Globus pallidus (tissue), 1 donor: ENCODE results near the gene PEA15.

Experiments used
- DNase-seq: peaks from one replicate; pipeline ENCODE4 v3.0.0-alpha.2; 2015; ENCODE audit warnings: low spot score

The PEA15 gene

DNA sequence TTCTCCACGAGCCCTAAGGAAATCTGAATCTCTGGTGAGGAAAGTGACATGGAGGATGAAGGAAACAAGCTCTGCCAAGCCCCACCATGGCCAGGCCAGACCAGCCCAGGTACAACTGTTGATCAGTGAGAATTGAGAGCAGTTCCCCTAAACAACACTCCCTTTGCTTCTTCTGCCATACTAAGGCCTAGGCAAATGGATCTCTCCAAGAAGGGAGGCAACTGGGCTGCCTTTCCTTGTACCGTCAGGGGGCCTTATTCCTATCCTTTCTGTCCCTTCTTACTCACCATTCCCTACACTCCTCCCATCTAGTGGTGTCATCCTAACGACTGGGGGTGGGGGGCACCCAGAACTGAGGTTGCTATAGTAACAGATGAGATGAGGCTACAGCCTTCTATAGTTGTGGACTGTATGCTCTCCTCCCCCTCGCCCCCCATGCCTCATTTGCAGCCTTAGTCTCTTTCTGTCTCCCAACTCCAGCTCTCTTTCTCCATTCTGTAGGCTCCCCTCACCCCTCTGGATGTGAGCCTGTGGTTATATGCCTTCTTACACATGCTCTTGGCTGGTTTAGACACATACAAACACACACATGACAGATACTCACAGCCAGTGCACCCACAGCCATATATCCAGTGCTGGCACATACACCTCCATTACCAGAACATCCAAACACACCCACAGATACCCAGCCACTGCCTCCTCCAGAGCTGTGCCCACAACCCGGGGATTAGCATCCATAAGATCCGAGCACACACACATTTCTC is 3.6 kb downstream of the PEA15 start:
- DNase-seq: no peak

DNA sequence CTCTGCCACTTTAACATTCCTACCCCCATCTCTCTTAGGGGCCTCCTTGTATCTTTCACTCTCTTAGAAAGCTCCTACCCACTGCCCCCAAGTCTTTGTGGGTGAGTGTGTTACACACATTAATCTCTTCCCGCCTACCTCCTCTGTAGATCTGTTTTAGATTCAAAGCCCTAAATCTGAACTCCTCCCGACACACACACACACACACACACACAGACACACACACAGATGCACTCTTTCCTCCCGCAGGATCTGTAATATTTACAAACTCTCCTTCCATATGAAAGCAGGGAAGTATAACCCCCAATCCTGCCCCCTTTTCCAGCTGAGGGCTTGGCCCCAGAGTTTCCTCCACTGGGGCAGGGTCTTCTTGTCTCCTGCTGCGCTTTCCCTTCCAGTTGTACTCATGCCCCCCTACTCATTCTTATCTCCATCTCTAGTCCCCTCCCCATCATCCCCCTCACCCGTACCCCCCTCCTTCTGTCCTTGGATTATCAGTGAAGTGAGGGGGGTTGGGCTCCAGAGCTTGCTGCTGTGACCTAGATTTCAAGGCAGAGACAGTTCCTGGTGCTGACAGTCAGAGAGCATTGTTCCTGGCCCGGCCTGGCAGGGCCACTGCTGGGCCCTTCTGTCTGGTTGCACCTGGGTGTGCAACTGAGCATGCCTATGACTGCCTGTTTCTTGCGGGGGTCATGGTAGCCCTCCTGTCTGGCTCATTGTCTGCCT is 4.3 kb downstream of the PEA15 start:
- peak; percentile 68 for DNase-seq

DNA sequence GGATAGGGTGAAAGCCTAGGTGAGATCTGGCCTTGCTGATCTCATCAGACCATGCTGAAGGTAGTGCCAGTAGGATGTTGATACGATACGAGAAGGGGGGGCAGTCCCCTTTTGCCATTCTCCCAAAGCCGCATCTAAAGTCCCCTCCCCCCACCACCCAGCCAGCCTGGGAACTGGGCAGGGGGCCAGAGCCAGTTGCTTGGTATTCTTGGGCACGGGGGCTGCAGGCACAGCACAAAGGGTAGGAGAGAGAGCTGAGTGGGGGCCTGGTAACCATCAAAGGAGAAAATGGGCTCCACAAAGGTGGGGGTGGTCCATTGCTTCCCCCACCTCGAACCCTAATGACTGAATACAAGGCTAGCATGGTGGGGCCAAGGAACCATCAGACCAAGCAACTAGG is 5.4 kb downstream of the PEA15 start:
- DNase-seq: no peak

DNA sequence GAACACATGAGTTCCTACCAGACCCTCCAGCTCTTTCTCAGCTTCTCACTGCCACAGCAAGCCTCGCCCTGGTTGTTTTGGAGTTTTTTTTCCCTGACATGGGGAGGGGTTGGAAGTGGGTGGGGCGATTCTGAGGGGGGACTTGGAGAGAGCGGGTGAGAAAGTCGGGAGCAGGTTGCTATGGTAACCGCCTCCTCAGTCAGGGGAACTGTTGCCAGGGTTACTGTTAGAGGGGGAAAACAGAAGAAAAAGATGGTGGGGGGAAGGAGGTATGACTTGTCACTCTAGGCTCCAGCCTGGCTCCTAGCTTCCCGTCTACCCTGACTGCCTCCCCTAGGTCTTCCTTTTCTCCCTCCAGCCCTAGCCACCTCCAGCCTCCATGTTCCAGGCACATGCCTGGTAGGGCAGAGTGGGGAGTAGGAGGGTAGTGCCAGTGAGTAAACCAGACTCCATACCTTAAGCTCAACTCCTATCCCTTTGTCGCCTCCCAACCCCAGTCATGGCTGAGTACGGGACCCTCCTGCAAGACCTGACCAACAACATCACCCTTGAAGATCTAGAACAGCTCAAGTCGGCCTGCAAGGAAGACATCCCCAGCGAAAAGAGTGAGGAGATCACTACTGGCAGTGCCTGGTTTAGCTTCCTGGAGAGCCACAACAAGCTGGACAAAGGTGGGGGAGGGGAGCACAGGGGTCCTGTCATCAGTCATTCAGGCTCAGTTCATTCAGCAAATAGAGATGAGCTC is 6.0 kb downstream of the PEA15 start:
- DNase-seq: no peak

DNA sequence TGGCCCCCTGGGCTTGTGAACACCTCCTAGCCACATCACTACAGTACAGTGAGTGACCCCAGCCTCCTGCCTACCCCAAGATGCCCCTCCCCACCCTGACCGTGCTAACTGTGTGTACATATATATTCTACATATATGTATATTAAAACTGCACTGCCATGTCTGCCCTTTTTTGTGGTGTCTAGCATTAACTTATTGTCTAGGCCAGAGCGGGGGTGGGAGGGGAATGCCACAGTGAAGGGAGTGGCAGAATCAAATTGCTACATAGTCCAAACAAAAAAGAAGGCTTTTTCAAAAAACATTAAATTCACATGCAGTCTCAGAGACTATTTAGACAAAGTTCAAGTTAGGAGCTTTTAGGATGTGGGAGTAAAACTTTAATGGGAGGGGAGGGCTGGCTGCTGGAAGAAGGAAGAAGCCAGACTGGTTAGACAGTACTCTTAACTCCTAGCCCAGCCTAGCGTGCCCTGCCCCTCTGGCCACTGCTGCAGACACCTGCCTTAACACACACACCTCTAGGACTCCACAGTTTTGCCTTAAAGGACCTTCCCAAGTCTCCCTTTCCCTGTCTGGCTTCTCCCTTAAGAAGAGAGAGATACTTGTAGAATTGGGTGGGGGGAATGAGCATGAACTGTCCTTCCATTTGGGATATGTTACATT is 9.4 kb downstream of the PEA15 start:
- no peak for DNase-seq

DNA sequence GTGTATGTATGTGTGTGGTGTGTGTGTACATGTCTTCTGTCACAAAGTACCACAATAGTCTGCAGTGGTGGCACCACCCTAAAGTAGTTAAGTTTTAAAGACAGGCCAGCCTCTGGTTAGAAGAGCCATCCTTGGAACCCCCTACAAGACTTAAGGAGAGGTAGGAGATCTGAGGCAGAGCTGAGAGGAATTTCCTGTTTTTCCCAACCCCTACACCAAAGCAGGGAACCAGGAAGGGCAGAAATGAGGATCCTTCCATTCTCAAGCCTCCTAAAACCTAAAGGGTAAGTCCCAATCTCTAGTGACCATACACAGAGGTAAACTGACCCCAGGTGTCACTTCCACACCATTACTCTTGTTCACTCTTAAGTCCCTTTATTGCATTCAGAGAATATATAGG is 11.1 kb downstream of the PEA15 start:
- no peak for DNase-seq

DNA sequence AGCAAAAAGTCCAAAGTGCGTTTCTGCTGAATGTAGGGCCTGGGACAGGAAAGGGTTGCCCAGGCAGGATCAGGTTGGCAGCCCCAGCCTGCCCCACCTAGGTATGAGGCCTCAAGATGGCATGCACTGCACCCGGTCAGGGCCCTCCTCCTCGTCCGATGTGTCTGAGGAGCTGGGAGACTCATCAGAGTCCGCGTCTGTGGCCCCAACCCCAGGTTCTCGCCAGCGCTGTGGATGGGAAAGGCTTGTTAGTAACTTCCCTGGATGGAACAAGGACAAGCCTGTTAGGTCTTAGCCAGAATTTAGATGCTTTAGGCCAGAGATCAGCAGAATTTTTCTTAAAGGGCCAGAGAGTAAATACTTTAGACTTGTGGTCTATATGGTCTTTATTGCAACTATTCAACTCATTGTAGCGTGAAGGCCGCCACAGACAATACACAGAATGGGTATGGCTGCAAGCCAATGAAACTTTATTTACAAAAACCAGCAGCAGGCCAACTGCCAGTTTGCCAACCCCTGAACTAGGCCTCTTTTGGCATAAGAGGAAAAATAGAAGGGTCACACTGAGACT is 12.4 kb downstream of the PEA15 start:
- no peak for DNase-seq

DNA sequence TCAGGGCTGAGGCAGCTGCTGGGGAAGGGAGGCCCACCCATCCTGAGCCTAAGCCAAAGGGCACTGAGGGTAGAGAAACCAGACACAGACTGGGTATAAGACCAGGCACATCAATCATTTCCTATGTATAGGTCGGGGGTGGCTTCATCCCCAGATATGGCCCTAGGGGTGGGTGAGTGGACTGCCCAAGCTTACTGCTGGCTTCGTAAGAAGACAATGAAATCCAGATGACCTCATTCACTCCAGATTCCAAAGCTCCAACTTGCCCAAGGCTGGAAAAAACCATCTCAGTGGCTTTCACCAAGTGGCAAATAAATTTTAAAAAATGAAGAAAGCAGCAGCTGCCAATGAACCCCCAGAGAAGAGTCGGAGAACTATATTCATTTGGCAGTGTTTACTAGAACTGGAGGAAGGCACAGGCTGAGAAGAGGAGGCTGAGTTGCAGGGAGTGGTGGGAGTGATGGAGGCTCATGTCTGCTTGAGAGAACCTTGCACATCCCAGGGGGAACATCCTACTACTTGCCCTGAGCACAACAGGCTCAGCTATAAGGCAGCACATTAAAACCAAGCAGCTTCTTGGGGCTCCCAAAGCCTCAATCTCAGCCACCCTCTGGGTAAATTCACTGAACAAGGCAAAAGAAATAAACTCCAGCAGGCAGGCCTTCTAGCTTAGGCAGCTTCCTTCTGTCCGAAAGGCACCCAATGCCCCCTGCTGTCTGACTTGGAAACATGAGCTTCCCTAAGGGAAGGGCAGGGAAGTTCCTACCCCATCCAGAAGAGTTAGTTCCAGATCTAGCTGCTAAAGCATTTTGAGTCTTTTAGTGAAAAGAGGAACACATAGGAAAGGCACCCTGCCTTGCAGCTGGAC is 14.1 kb downstream of the PEA15 start:
- peak; percentile 87 for DNase-seq

DNA sequence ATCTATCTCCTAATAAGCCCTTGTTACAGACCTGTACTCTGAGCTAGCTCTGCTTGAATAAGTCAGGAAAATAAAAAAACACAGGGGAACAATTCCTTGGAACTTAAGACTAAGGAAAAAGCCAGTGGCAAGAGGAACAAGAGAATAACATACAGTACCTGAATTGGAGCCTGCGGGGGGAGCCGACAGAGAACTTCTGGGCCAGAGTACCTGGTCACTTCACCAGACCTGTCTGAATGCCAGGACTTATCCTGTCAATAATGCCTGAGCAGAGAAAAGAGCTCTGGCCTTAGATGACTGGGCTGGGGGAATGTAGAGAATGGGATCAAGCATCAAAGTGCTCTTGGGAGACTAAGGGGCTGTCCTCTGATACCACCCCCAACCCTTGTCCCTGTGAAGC is 15.1 kb downstream of the PEA15 start:
- no peak for DNase-seq

DNA sequence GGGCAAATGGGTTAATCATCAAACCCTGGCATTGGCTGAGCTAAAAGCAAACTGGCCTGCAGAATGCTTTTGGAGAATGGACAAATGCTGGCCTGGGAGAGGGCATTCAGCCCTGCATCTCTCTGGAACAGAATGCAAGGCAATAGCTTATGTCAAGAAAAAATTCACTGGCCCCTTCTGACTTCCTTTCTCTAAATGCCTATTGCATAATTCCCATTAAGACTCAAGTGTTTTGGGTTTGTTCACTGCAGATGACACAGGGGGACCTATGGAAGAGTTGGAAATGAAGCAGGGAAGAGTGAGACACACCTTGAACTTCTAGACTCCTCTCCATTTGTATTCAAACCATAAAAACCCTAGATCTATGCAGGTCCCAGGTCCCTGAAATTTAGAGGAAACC is 15.9 kb downstream of the PEA15 start:
- DNase-seq: no peak

DNA sequence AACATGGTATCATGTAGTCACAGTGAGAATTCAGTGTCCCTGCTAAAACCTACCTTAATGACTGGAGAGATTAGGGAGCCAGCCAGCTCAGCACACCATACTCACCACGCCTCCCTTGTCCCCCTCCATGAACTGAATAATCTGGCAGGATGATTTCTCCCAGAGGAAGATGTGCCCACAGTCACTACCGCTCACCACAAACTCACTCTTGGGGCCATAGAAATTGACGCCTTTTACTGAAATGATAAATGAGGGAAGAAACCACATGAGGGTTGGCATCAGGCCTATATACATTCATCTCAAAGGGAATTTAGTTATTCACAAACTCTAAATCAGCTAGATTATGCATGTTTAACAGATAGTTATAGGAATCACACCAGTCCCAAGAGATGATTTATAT is 17.4 kb downstream of the PEA15 start:
- no peak for DNase-seq

DNA sequence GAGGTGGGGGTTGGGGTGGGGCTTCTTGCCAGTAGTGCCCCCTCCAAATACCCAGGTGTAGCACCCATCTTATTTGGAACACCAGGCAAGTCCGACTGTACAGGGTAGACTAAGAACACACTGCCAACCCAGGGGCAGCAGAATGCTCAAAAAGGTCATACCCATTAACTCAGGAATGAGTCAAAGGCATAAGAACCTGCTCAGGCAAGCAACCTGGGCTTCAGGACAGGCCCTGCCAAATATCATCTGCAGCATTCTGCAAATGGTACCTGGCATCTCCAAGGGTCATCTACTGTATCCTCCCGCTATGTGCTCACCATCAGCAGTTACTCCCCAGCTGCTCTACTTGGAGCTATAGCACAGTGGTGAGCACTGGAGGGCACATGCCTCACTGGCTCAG is 19.4 kb downstream of the PEA15 start:
- no peak for DNase-seq

DNA sequence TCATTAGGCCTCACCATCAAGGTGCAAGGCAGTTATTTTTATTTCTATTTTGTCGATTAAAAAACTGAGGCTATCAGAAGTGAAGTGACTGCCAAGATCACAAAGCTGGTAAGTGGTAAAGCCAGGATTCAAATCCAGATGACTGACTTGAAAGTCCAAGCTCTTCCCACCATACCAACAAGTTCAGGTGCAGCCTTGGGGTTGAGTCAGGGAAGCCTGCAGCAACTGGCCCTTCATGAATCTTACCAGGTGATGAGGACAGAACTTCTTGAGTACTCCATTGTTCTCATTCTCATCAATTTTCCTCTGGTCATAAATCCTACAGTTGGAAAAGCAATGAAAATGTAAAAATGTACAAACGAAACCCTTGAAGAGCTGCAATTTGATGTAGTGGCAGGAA is 20.2 kb downstream of the PEA15 start:
- no peak for DNase-seq

DNA sequence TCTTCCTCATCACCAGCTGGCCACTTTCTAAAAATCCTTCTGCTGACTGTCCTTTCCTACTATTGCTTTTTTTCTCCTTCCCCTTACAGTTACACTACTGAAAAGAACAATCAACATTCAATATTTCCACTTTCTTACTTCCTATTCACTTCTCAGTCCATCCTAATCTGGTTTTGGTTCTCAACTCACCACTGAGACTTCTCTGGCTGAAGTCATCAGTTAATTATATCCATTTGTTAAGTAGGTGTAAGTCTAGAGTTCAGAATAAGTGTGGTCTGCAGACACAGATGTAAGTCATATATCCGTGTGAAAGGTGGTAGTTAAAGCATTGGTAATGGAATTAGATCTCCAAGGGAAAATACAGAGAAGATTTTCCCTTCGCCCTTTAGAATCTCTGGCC is 21.4 kb downstream of the PEA15 start:
- DNase-seq: no peak

DNA sequence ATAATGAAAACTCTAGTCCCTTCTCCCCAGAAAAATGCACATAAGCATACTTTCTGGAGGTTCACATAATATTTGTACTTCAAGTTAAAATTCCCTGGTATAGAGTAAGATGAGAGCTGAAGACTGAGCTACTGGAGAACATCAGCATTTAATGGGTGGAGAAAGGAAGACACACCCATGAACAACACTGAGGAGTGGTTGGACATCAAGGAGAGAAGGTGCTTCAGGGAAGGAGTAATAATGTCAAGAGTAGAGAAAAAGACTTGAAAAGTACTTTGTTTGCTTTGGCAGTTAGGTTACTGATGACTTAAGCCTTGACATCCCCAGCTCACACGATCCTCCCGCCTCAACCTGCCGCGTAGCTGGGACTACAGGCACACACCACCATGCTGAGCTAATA is 21.9 kb downstream of the PEA15 start:
- DNase-seq: no peak

DNA sequence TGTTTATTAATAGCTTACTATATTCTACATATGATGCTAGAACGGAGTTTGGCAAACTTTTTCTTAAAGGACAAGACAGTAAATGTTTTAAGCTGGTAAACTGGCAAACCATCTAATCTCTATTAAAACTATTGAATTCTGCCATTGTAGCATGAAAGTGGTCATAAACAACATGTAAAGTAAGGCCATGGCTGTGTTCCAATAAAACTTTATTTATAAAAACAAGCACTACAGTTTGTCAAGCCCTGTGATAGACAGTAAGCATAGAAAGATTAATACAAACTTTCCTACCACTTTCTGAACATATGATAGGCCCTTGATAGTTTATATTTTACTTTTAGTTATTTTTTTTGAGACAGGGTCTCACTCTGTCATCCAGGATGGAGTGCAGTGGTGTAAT is 22.4 kb downstream of the PEA15 start:
- DNase-seq: no peak

DNA sequence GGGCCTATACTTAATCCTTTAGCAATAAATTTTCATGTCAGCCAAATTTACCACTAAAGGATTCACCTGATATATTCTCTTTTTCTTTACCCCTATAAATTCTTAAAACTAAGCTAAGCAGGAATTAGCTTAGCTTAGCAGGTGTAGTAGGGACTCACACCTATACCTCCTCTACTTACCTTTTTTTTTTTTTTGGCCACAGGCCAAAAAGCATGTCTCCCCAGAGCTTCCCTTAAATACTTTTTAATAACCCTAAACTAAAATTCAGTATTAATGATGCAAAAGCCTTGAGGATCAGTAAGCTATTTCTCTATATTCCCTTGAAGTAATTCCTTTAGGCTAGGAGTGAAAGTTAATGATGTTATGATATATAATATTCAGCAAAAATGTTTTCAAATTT is 23.2 kb downstream of the PEA15 start:
- no peak for DNase-seq

DNA sequence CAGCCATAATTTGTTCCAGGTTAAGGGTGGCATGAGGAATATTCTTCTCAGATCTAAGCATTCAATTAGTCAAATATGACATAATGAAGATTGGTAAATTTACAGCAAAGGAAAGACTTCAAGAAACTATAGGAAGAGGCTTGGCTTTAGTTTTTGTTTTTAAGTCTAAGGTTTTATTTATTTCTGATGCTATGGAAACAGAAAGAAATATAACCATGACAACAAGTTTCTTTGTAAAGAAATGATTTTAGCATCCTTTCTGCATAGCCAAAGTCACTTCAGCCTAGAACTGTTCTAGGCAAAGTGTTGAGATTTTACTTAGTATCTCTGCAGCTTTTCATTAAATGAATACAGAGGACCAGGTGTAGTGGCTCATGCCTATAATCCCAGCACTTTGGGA is 27.7 kb downstream of the PEA15 start:
- no peak for DNase-seq

DNA sequence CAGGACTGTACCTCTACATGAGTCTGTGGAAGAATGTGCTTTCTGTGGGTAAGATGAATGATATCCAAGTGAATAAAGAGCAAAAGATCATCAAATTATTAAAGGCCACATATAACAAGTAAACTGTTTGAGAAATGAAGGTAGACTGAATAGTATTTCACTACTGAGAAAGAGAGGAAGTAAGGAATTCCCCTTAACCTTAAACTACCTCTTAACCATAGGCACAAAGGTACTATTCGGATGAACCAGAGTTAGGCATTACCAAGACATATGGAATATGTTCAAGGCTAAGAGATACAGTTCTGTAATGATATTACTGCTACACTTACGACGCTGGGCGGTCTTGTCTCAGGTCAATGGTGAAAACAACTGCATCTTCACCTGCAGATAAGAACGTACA is 31.6 kb downstream of the PEA15 start:
- no peak for DNase-seq

DNA sequence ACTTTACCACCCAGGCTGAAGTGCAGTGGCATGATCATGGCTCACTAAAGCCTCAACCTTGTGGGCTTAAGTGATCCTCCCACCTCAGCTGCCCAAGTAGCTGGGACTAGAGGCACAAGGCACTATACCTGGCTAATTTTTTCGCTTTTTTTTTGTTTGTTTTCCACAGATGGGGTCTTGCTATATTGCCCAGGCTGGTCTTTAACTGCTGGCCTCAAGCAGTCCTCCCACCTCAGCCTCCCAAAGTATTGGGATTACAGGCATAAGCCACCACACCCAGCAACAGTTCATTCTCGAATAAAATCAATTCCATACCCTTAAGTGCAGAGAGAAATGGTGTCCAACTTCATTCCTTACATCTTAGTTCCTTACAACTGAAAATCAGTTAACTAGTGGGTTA is 32.4 kb downstream of the PEA15 start:
- DNase-seq: no peak

DNA sequence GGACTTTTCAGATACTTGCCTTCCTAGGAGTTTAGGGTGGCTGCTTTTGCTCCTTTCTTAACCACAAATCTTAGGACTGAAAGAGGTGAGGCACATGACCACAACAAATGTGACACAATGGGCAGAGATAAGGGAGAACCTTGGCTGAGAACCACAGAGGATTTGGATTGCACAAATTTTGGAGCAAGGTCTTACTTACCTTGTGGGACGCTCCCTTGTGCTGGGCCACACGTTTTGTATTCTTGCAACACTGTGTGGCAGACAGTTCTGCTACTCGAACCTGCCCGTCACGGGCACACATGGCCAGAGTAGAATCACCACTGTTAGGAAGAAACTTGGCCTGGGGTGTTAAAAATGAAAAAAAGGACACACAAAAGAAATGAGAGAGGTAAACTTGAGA is 33.2 kb downstream of the PEA15 start:
- no peak for DNase-seq
